ENCODE measurements around the gene KRT5.
A peak's percentile ranks its signal among the peaks of the same experiment; 100 is the strongest.

KRT5 gene

GRCh38 chr12:52534482-52534881, 14.3 kb upstream of the KRT5 start:
- in situ Hi-C loops (cut with HindIII; ENCODE audit: low pct_ligation_motif_present, low sequenced_read_pairs) = no loop called here
- DNase-seq = no peak

GRCh38 chr12:52533686-52534470, 13.7 kb upstream of the KRT5 start:
- Histone ChIP-seq H3K4me3 (ENCODE audit: low read depth, low read length) (no peak overlapping the region), H3K36me3 (replicated peaks) (no peaks in the 10 kb centered on the region), H3K27ac (no peak overlapping the region), H3K27me3 (replicated peaks) (no peaks in the 10 kb centered on the region)
- no peak for DNase-seq
- in situ Hi-C loops (cut with HindIII; ENCODE audit: low pct_ligation_motif_present, low sequenced_read_pairs) = no loop called here
- TF ChIP-seq CTCF (IDR thresholded peaks at IDR 0.05; ENCODE audit: low read depth, low read length, missing control alignments) = no peak

More at GRCh38 chr12:52534482-52534881, 14.3 kb upstream of the KRT5 start:
- Histone ChIP-seq H3K4me3 (ENCODE audit: low read depth, low read length) (no peak overlapping the region), H3K36me3 (replicated peaks) (no peaks in the 10 kb centered on the region), H3K27ac (no peak overlapping the region), H3K27me3 (replicated peaks) (no peaks in the 10 kb centered on the region)
- peak; percentile 50 for TF ChIP-seq CTCF (IDR thresholded peaks at IDR 0.05; ENCODE audit: low read depth, low read length, missing control alignments)

GRCh38 chr12:52532636-52533035, 12.4 kb upstream of the KRT5 start:
- Histone ChIP-seq H3K4me3 (ENCODE audit: low read depth, low read length) (no peak overlapping the region), H3K27me3 (replicated peaks) (no peaks in the 10 kb centered on the region), H3K36me3 (replicated peaks) (no peaks in the 10 kb centered on the region), H3K27ac (no peak overlapping the region)
- no peak for TF ChIP-seq CTCF (IDR thresholded peaks at IDR 0.05; ENCODE audit: low read depth, low read length, missing control alignments)
- in situ Hi-C loops (cut with HindIII; ENCODE audit: low pct_ligation_motif_present, low sequenced_read_pairs) = no loop called here
- DNase-seq = no peak

GRCh38 chr12:52531566-52532300, 11.5 kb upstream of the KRT5 start:
- no peak for DNase-seq
- H3K36me3 ChIP-seq (replicated peaks) = no peaks in the 10 kb centered on the region
- no peak overlapping the region for H3K4me3 ChIP-seq (ENCODE audit: low read depth, low read length)
- no peaks in the 10 kb centered on the region for H3K27me3 ChIP-seq (replicated peaks)
- TF ChIP-seq CTCF (IDR thresholded peaks at IDR 0.05; ENCODE audit: low read depth, low read length, missing control alignments) = no peak
- H3K27ac ChIP-seq = no peak overlapping the region
- in situ Hi-C loops (cut with HindIII; ENCODE audit: low pct_ligation_motif_present, low sequenced_read_pairs) = no loop called here

- Histone ChIP-seq H3K27me3 (replicated peaks) (no peaks in the 10 kb centered on the region), H3K27ac (no peak overlapping the region), H3K4me3 (ENCODE audit: low read depth, low read length) (no peak overlapping the region), H3K36me3 (replicated peaks) (no peaks in the 10 kb centered on the region)
- DNase-seq = no peak
- no peak for TF ChIP-seq CTCF (IDR thresholded peaks at IDR 0.05; ENCODE audit: low read depth, low read length, missing control alignments)
- in situ Hi-C loops (cut with HindIII; ENCODE audit: low pct_ligation_motif_present, low sequenced_read_pairs) = no loop called here
These were observed 10.7 kb upstream of the KRT5 start for GRCh38 chr12:52530905-52531304.
